HG03354 (cell line): ENCODE data around the gene RAD51B.

Experiments
- ATAC-seq: cut with Tn5 transposase; IDR thresholded peaks from one replicate; pipeline ENCODE4 v1.9.1; 2021; ENCODE audit warnings: mild to moderate bottlenecking; ENCODE audit not compliant: unreplicated experiment, poor library complexity, severe bottlenecking

Gene RAD51B

DNA sequence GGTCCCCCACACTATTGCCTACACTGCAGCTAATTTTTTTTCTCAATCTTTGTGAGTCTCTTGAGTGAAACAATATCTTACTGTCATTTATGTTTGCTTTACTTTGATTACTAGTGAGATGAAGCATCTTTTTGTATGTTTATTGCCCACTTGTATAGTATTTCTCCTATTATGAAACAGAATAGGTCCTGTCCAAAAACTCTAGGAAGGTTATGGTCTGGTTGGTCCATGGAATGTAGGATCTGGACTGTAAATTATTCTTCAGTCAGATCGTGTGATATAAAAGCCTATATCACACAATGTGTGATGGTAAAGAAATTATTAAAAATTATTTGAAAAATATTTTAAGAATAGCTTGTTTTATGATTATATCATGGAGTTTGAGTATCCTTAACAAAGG is 538.9 kb downstream of the RAD51B start:
- ATAC-seq, result no peak

- ATAC-seq, result no peak
Observed at GRCh38 chr14:68359022-68359836, 539.6 kb downstream of the RAD51B start.

DNA sequence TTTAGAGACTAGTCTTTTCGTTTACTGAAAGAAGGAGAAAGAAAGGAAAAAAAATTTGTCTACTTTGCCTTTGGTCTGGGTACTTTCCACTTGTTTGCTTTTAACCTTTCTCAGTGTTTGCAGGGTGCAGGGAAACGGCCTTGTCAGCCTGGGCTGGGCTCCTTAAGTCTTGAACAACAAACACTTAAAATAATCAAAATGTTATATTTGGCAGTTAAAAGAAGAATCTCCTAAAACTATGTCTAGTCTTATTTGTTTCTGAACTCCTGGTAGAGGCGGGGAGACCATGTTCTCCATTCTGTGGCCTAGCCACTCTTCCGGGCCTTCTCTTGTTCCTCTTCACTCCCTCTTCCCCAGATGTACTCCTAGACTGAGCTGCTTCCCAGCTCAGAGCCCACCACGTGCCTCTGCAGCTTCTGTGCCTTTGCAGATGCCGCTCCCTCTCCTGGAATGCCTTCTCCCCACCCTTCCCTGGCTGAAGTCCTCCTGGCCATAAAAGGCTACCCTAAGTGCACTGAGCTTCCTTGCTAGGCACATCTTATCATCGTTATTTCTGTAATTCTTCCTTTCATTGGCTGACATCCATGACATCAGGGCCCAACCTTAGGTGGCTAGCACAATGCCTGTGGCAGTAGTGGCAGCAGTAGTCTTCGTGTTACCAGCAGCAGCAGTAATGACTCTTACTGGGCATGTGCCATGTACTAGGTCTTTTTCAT is 540.4 kb downstream of the RAD51B start:
- no peak for ATAC-seq

DNA sequence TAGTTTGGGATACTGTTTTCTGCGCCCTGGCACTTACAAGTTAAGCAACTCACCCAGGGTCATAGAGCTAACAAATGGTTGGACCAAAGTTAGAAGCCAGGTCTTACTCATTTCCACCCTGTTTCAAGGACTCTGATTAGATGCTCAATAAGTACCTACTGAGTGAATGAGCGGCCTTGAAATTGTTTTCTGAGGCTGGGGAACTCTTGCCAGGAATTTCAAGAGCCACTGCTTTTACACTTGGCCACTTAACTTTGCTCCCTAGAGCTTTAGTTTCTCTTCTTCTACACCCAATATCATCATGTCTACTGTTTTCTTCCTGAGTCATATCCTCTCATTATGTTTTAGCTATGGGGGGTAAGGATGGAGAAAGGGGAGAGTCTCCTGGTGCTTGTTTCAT is 541.7 kb downstream of the RAD51B start:
- no peak for ATAC-seq

DNA sequence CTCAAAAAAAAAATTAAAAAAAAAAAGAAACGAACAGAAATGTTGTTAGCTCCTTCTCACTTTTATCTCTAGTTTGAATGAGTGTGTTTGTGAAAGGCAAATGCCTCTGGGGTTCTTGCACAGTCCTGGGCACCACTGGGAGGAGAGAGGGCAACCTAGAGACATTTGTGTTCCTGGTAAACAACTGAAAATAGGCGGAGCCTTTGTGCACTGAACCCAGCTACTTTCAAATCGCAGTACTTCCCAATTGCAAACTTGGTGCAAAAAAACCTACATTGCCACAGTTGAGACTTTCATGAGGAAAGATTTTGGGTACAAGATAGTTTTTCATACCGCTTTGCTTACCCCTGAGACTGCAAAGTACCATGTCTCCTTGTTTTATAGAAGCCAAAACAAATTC is 543.3 kb downstream of the RAD51B start:
- ATAC-seq, result no peak

- no peak for ATAC-seq
Observed at GRCh38 chr14:68363466-68363842, 543.9 kb downstream of the RAD51B start.

DNA sequence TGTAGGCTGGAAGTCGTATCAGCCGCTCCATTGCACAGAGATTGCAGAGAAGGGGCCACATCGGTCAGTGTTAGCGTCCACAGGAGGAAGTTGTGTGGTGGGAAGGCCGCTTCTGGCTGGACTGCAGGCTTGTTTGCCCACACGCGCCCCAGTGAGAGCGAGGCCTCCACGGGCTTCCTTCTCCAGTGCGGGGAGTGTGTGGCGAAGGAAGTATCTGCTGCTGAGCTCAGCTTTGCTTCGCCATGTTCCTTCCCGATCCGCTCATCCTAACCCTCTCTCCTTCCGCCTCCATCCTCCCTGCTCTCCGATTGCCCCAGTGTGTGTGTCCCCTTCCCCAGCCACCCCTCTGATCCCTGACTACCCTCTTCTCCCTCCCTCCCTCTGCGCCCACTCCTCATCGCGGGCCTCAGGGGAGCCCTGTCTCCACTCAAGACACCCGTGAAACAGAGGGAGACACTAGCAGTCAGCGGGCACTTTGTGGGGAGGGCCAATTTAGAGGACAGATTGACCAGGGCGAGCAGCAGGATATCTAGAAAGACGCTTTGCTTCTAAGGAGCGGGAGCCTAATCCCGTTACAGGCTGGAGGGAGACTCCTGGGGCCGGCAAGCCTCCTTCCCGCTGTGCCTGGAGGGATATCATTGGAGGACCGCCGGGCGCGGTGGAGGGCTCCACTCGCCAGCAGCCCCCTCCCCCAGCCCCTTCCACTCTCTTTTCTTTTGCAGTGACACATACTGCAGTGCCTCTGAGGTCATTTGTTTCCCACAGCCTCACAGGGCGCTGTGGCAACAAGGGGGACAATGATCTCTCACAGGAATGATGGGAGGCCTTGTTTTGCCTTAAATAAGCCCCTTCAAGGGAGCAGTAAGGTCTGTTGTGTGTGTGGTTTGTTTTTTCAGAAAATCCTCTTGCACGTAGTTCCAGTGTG is 544.5 kb downstream of the RAD51B start:
- no peak for ATAC-seq

DNA sequence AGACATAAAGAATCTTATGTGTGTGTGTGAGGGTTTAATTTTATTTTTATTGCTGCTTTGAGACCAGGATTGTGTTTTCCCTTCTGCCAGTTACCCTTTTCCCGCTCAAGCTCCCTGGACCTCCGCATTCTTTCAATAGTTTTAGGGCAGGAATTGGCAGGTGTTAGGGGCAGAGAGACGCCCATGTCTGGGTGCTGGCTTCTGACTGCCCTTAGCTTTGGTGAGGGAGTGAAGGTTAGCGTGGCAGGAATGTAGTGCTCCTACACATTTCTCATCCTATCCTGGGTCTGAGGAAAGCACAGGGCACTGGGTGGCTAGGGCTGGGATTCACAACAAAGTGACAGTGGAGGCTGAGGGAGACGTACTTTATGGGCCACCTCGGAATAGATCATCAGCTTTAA is 545.2 kb downstream of the RAD51B start:
- ATAC-seq, result no peak

DNA sequence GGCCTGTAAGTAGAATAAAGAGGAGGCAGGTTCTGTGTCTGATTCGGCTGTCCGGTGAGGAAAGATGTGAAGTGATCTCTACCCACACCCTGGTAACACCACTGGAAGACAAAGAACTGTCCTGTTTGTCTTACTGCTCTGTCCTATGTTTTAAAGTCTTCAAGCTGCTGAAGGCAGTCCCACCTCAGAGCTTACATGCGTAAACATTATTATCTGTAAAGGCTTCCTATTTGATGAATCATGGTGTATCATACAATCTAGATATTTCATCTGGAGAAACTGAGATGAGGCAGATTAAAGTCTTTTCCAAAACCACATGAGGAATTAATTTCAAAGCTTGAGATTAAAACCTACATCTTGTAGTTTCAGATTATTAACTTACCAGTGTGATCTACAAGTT is 545.6 kb downstream of the RAD51B start:
- ATAC-seq, result no peak

GRCh38 chr14:68366656-68367055 is 547.1 kb downstream of the RAD51B start:
- ATAC-seq, result no peak

GRCh38 chr14:68367536-68367935 is 548.0 kb downstream of the RAD51B start:
- no peak for ATAC-seq

DNA sequence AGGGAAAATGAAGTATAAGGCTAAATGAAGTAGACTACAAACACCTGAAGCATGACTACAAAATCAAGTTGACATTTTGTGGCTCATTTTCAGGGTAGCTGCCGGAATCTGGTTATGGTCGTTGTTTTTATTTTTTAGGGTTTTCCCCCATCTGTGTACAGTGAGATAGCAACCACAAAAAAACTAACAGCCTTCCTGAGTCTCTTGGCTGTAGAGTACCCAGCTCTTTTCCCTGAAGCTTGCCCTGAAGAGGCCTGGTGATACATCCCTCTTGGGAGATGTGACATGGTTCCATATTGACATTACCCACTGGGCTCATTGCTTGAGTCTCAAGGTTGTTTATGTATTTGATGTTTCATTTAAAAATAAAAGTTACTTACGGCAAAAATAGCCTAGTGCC is 549.3 kb downstream of the RAD51B start:
- ATAC-seq, result peak; percentile 47

- ATAC-seq, result peak; percentile 63
Observed at GRCh38 chr14:68369281-68370056, 549.9 kb downstream of the RAD51B start.

GRCh38 chr14:68370057-68370360 is 550.4 kb downstream of the RAD51B start:
- ATAC-seq, result no peak

- ATAC-seq, result no peak
Observed at GRCh38 chr14:68372368-68372767, 552.8 kb downstream of the RAD51B start.

DNA sequence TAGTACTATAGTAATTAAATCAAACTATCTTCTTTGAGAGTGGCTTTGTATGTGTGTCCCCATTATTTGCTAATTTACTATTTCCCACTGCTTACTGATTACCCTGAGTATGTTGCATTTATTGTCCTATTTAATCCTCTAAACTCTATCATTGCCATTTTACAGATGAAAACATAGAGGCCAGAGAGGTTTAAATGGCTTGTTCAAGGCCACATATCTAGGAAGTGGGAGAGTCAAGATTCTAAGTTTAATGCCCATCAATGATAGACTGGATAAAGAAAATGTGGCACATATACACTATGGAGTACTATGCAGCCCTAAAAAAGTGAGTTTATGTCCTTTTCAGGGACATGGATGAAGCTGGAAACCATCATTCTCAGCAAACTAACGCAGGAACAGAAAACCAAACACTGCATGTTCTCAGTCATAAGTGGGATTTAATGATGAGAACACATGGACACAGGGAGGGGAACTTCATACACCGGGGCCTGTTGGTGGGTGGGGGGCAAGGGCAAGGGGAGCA is 553.6 kb downstream of the RAD51B start:
- no peak for ATAC-seq

GRCh38 chr14:68373847-68374444 is 554.4 kb downstream of the RAD51B start:
- no peak for ATAC-seq

- ATAC-seq, result no peak
Observed at GRCh38 chr14:68374682-68375081, 555.1 kb downstream of the RAD51B start.

GRCh38 chr14:68375376-68375775 is 555.8 kb downstream of the RAD51B start:
- ATAC-seq, result no peak
